GM21381 (cell line): ENCODE results near the gene CRTC3.
A peak's percentile ranks its signal among the peaks of the same experiment; 100 is the strongest.
"Not testable (repeated sequence)": the region's sequence is repeated elsewhere in the genome, so short reads cannot be mapped to it uniquely, and the experiment has no call there.

Experiments used
- ATAC-seq: cut with Tn5 transposase; IDR thresholded peaks from one replicate; pipeline ENCODE4 v1.9.1; 2021; ENCODE audit warnings: mild to moderate bottlenecking, moderate library complexity; ENCODE audit not compliant: unreplicated experiment

CRTC3 gene

DNA sequence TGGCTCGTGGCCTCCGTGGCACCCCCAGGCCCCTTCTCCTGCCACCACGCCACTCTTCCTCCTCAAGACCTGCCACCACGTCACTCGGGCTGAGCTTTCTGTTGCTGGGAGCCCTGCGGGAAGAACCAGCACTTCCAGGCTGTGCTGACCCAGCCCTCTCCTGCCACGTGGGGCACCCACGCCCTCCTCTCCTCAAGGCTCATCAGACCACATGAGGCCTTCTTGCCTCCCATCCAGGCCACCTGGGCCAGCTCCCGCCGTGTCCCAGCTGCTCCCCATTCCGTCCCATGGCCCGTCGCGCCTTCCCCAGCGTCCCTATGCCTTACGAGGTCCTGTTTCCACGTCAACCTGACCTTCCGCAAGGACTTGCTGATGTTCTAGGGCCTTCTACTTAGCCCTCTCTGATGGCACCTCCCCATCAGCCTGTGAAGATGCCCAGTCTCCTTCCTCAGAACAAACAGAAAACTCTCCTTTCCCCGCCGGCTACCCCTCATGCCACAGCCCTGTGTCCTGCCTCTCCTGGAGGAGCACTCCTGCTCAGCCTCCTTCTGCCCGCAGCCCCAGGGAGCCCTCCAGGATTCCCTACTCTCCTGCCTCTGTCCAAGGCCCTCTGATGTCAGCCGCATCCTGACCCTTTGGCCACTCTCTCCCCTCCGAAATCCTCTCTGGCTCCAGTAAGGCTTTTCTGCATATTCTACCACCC is 116.3 kb downstream of the CRTC3 start:
- no peak for ATAC-seq

DNA sequence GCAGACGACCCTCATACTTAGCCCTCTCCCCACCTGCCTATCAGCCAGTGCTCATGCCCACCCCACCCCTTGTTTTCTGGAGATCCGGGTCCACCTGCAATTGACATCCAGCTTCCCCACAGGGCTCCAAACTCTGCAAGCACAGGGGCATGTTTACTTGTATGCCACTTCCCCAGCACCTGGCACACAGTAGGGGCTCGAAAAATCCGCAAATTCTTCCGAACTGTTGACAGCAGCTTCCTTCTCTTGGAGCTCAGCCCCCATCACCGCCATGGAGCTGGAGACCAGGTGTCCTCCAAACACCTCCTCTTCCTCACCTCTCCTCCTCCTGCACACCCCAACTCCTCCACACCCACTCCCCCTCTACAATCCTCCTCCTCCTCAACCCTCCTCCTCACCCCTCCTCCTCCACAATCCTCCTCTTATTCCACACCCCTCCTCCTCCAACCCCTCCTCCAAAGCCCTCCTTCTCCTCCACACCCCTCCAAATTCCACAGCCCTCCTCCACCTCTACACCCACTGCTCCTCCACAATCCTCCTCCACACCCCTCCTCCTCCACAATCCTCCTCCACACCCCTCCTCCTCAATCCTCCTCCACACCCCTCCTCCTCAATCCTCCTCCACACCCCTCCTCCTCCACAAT is 117.1 kb downstream of the CRTC3 start:
- no peak for ATAC-seq

DNA sequence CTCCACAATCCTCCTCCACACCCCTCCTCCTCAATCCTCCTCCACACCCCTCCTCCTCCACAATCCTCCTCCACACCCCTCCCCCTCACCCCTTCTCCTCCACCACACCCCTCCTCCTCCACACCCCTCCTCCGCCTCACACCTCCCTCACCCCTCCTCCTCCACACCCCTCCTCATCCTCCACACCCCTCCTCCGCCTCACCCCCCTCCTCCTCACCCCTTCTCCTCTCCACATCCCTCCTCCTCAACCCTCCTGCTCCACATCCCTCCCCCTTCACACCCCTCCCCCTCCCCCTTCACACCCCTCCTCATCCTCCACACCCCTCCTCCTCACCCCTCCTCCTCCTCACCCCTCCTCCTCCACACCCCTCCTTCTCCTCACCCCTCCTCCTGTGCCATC is 117.6 kb downstream of the CRTC3 start:
- ATAC-seq = no peak

DNA sequence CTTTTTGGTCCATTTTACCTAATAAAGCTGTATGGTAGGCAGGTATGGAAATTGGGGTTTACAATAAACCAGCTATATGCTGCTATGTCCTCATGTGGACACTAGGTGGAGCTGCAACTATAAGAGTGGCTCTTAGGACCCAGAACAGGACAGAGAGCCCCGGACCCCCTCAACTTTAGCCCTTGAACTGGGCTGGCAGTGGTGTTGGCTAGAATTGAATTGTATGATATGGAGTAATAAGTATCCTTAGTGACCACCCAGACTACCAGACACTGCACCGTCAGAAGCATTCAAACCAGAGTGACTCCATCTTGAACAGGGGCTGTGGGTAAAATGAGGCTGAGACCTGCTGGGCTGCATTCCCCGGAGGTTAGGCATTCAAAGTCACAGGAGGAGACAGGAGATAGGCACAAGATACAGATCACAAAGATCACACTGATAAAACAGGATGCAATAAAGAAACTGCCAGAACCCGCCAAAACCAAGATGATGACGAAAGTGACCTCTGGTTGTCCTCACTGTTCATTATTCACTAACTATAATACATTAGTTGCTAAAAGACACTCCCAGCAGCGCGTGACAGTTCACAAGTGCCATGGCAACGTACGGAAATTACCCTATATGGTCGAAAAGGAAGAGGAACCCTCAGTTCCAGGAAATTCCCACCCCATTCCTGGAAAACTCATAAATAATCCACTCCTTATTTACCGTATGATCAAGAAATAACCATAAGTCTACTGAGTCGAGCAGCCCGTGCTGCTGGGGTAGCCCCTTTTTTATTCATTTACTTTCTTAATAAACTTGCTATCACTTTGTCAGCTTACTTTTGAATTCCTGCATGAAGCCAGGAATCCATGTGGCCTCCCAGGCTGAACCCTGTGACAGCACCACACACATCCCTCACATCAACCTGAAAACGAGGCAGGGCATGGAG is 118.7 kb downstream of the CRTC3 start:
- peak; percentile 61 for ATAC-seq

DNA sequence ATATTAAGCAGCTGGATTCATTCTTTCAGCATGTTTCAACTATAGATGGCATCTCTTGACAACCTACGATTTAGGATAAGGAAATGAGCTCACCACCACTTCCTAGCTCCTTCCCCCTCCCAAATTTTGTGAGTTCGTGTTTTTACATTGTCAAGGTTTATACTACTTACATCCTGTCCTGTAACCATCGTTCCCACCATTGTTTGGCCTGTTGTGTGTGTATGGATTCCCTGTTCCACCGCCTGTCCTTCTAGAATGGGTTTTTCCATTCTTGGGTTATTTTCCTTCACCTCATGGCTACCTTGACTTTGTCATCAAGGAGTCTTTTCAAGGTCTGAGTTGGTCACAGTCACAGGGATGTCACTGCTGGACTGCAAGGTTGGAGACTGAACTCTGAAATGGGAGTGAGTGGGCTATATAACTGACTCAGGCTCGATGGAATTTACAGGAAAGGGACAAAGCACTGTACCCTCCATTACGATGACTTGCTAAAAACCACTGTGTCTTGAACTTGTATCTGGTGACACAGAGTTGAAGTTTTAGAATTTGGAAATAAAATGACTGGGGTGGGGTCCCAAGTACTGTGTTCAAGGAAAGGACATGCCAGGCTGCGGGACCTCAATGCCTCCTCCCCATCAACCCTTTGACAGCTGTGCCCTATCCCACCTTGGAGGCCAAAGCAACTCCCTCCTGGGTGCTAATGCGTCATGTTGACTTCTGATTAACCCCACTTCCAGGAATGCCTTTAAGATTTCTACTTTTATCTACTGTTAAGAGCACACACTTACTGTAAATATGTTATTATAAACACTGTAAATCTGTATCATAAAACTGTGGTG is 120.6 kb downstream of the CRTC3 start:
- no peak for ATAC-seq

DNA sequence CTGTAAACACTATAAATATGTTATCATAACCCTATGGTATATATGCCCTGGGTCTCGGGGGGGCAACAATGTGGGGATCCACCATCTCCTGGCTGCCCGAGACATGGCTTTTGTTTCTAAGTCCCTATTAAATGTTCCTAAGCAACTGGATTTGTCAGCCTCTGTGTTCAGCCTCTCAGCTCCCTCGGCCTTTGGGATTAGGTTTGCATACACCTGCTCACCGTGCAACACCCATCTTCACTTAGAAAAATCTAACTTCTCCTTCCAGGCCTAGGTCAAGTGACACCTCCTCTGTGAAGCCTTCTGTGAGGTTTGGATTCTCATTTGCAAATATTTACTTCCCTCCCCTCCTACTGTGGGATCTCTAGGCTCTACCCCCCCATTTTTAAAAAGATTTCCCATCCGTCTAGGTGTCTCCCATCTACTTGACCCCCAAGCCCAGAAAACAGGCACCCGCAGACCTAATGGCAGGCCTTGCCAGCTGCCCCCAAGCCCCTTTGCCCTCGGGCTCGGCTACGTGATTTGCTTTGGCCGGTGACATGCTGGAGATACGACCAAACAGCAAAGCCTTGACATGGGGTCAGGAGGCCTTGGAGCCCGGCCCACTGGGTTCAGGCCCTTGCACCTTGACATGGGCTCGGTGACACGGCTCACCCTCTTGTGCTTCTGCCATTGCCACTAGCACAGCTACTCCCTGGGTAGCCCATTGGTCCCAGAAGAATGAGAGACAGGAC is 121.4 kb downstream of the CRTC3 start:
- ATAC-seq = no peak

DNA sequence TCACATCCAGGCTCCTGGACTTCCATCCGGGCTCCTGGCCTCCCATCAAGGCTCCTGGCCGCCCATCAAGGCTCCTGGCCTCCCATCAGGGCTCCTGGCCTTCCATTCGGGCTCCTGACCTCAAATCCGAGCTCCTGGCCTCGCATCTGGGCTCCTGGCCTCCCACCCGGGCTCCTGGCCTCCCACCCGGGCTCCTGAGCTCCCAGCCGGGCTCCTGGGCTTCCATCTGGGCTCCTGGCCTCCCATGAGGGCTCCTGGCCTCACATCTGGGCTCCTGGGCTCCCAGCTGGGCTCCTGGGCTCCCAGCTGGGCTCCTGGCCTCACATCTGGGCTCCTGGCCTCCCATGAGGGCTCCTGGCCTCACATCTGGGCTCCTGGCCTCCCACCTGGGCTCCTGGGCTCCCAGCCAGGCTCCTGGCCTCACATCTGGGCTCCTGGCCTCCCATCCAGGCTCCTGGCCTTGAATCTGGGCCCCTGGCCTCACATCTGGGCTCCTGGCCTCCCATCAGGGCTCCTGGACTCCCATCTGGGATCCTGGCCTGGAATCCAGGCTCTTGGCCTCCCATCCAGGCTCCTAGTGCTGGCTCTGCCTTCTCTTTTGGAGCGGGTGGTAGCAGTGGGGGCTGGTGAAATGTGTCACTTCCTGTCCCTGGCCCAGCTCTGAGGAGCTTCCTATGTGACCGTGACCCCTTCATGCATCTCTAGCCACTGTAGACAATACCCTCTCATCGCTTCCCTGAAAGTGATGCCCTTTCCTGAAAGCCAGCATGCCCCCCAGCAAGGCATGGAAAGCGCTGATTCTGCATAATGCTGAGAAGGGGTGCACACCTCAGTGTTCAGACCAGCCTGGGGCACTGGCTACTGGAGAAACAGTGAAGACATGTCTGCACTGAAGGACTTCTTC is 124.8 kb downstream of the CRTC3 start:
- no peak for ATAC-seq

DNA sequence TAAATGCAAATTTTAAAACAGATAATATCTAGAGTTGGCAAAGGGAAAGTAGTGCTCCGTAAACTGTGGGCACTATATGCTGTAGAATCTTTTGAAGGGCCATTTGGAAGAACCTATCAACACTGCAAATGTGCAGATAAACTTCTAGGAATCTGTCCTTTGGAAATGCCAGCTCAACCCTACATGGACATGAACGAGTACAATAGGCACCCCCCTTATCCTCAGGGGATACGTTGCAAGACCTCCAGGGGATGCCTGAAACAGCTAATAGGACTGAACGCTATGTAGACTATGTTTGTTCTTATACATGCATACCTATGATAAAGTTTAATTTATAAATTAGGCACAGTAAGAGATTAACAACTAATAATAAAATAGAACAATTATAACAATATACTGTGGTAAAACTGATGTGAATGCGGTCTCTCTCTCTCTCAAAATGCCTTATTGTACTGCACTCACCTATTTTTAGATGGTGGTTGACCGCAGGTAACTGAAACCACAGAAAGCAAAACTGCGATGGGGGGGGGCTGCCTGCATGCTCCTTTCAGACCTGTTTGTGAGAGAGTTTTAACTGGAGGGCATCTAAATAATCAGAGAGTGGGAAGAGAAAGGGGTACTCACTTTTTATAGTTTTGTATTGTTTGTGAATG is 127.9 kb downstream of the CRTC3 start:
- ATAC-seq = peak; percentile 29

DNA sequence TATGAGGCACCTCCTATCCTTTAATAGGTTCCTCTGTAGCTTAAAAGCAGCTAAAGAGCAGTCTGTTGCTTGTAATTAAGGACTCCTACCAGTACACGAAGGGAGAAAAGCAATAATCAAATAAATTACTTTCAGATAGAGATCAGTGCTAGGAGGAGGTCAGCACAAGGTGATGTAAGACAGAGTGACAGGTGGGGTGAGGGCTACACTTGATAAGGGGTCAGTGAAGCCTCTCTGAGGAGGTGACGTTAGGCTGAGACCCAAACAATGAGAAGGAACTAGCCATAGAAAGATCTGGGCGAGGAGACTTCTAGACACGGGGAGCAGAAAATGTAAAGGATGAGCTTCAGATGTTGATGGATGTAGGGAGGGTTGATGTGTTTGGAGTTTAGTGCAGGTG is 129.8 kb downstream of the CRTC3 start:
- ATAC-seq = no peak

DNA sequence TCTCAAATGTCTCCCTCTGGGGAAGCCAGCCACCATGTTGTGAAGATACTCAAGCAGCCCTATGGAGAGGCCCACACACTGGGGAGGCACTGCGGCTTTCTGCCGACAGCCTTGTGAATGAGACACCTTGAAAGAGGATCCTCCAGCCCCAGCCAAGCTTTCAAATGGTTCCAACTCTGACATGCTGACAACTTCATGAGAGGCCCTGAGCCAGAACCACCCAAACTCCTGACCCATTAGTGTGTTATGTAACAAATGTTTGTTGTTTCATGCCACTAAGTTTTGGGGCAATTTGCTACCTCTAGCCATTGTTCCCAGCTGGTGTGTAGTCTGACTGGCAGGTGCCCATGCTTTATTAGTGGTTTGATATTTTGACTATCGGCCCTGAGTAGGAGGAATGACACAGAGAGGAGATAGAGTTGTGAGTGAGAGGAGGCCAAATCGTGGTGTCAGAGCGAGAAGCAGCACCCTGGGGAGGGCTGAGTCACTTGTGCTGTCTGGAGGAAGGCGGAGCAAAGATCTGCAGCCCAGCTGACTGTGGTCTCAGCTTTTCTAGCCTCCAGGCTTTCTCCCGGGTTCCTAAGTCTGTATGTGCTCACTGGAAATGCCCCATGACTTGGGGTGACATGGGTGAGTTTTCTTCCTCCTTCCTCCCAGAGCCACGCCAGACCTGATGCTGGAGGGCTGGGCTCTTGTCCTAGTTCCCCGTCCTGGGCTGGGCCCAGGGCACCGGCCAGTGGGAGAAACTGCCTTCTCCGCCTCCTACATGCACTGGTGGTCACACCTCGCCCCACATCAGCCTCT is 130.7 kb downstream of the CRTC3 start:
- ATAC-seq = peak; percentile 52

DNA sequence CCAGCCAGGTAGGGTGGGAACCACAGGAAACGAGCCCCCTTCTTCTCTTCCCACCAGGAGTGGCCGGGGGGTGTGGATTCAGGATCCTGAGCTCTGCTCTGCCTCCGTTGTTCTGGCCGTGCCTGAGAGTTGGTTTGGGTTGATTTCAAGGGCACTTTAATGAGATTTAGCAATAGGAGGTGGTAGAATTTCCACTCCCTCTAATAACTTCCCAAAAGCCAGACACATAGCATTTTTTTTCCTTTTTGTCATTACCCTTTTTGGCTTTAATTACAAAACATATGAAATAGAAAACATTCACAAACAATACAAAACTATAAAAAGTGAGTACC is 131.2 kb downstream of the CRTC3 start:
- ATAC-seq = peak; percentile 5

DNA sequence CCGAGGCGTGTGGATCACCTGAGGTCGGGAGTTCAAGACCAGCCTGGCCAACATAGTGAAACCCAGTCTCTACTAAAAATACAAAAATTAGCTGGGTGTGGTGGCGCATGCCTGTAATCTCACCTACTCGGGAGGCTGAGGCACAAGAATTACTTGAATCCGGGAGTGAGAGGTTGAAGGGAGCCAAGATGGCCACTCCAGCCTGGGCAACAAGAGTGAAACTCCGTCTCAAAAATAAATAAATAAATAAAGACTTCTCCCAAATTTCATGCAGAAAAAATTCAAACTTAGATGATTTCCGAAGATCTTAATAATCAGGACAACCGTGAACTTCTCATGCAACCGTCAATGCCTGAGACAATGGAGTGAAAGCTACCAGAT is 134.3 kb downstream of the CRTC3 start:
- ATAC-seq = not testable (repeated sequence)

DNA sequence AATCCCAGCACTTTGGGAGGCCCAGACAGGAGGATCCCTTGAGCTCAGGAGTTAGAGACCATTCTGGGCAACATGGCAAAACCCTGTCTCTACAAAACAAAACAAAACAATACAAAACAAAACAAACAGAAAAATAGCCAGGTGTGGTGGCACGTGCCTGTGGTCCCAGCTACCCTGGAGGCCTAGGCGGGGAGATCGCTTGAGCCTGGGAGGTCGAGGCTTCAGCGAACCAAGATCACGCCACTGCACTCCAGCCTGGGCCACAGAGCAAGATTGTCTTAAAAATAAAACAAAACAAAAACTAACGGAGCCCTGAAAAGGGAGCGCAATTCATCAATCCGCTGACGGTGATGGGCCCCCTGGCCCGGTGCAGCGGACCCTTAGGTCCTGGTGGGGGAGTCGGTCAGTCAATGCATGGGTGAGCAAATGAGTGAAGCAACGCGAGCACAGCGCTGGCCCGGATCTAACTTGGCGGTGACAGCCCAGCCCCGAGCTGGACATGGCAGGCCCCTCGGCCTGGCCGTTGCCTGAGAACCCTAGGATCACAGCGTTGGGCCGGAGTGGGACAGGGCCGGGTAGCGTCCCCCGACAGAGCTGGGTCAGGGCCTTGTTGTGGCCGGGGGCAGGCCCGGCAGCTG is 135.0 kb downstream of the CRTC3 start:
- peak; percentile 6 for ATAC-seq

DNA sequence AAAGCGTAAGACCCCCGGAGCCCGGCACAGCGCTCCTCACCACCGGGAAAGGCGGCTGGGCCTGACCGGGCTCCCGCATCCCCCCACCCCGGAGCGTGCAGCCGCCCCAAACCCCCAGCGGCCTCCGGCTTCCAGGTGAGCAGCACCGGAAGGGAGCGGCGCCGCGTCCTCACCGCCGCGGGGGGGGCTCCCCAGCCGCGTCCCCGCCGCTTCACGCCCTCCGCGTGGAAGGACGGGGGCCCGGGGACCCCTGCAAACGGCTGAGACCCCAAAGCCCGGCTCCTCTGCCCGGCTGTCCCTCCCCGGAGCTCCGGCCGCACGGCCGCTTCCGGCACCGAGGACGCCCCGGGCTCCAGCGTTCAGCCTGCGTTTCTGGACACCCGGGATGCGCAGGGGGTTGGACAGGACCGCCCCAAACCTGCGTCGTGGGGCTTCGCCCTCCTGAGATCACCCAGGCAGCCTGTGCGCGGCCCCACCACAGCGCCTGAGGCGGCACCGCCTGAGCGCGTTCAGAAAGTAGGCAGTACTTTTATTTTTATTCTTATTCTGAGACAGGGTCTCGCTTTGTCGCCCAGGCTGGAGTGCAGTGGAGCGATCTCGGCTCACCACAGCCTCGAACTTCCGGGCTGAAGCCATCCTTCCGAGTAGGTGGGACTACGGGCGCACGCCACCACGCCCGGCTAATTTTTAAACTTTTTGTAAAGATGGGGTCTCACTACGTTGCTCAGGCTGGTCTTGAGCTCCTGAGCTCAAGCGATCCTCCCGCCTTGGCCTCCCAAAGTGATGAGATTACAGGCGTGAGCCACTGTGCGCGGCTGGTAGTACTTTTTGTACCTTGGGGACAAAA is 135.8 kb downstream of the CRTC3 start:
- peak; percentile 62 for ATAC-seq

DNA sequence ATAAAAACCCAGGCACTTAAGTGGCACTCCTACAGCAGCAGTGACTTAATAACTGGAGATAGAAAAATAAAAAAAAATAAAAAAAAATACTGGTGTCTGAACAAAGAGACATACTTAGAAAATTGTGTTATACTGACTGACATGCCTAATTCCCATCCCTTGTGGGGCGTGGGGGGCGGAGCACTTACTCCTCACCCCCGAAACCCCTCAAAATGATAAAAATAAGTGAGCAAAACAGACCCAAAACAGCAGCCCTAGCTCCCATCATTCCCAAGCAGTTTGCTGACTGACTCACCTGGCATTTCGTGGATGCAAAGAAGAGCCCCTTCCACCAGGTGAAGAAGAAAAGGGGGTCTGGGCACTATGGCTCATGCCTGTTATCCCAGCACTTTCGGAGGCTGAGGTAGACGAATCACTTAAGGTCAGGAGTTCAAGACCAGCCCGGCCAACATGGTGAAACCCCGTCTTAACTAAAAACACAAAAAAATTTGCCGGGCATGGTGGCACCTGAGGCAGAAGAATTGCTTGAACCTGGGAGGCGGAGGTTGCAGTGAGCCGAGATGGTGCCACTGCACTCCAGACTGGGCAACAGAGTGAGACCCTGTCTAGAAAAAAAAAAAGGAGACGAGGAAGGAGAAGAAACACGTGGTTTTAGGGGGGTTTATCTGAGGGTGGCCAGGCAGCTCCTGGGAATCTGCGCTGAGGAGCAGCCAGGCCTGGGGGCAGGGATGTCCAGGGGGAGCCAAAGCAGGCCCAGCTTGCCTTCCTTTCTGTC is 136.6 kb downstream of the CRTC3 start:
- no peak for ATAC-seq
